Renal cortical epithelial cell (primary cell): ENCODE results near the gene UBAC1. TPM values are rescaled to one million over a fixed set of nuclear protein-coding genes. Genes with fewer than 3 reads are reported as not detected.

Source experiments
- DNase-seq: peaks from one replicate; pipeline ENCODE4 v3.0.0-alpha.2; 2011; ENCODE audit warnings: low read depth
- total RNA-seq: library from RNA; depleted of rRNA; stranded (reverse); fragments of >200 nt; gene quantifications from 2 replicates; pipeline ENCODE4 v1.2.3, GENCODE V29; 2014

The UBAC1 gene
- total RNA-seq, 1 donor from 2014 or later, result 29.1 TPM

DNA sequence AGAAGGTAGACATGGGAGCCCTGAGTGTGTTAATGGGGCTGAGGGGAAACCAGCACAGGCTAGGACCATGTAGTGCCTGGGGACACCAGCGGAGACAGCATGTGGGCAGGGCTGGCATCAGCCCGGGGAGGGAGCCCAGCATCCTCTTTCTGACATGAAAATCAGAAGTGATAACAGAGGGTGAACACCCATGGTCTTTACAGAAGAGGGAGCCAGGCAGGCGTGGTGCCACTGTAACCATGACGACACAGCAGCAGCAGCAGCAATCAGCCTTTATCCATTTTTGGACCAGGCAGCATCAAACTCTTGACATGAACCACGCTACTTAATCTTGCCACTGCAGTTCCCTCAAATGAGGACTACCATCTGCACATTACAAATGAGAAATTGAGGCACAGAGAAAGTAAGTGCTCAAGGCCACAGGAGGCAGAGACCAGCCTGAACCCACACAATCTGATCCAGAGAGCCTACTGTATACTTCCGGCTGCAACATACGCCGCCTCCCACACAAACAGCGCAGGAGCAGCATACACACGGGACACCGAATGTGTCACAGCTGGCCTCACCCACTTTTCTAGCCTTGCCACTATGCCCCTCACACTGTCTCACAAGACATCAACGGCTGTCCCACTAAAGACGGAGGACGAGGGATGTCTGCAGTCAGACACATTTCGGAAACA is 77.6 kb downstream of the UBAC1 start:
- no peak for DNase-seq

Other genes starting within 250 kb of the UBAC1 start
- 31.6 and 39.8 TPM in 2 replicates for gene CAMSAP1, start 53.8 kb downstream of the UBAC1 start, total RNA-seq
- 22.9 and 62.0 TPM in 2 replicates for gene NACC2, start 133.9 kb upstream of the UBAC1 start, total RNA-seq
- gene TMEM250, start 157.5 kb upstream of the UBAC1 start, total RNA-seq, result 69.3 and 73.2 TPM in 2 replicates
- gene LHX3, start 243.8 kb upstream of the UBAC1 start, total RNA-seq, result not detected in 2 replicates